IPS DF 4.7 (cell line): ENCODE data around the gene AMN.

ENCODE experiments used
- DNase-seq: peaks from one replicate; pipeline ENCODE4 v3.0.0-alpha.2; 2013; ENCODE audit warnings: low spot score; ENCODE audit errors: extremely low read depth

Gene AMN

DNA sequence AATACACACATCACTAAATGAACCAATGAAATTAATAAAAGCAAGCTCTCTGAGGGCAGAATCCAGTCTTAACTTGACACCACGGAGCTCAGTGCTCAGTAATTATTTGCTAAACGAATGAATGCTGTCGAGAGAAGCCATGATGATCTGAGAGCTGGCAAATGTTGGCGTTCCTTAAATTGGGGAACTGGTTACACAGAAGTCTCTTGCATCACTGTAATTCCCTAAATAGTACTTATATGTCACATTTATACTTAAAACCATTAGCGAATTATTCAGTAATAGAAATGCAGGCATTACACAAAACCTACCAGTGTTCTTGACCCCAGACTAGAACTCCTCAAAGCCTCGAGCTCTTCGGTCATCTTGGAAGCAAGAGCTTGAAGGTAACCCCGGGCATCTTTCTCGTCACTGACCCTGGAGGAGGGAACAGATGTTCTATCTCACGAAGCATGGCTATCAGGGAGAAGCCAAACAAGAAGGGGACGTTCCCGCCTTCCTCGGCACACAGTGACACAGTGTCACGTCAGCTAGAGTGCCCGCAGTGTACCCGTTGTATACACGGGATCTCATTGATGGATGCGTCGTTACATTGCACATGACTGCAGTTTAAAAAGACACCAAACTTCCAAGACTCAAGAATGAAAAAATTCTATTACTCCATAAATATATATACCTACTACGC lies 43.6 kb downstream of the AMN start:
- no peak for DNase-seq

DNA sequence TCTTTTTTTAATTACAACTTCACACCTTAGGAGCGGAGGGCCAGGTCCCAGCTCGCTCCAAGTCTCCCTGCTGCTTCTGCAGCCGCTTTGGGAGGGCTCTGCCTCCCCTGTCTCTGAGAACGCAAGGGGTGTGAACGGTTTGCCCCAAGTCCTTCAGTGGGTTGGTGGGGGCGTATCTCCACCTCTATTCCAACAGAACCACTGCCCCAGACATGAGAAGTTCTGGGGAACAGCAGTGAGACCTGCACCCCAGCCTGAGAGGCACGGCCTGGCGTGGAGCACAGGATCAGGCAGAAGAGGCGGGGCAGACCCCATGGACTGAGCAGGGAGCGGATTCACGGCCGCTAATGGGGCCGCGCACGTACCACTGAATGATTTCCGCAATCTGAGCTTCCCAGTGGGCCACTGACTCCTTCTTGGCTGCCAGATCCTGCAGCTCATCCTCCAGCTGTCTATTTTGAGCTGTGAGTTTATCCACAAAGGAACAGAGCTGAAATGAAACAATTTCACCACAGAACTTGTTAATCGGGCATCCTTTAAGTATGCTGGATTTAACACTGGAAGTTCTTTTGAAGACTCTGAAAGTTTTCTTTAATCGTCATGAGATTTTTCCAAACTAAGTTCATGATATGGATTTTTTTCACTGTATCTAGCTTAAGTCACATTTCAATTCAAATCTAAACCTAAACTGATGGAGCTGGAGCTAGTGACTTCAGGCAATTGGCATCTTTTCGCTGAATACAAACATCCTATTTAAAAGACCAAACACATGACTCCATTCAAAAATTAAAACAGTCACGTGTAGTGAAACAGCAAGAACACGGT lies 44.4 kb downstream of the AMN start:
- DNase-seq: no peak

- DNase-seq: no peak
These were observed 45.0 kb downstream of the AMN start for GRCh38 chr14:102967506-102967795.

DNA sequence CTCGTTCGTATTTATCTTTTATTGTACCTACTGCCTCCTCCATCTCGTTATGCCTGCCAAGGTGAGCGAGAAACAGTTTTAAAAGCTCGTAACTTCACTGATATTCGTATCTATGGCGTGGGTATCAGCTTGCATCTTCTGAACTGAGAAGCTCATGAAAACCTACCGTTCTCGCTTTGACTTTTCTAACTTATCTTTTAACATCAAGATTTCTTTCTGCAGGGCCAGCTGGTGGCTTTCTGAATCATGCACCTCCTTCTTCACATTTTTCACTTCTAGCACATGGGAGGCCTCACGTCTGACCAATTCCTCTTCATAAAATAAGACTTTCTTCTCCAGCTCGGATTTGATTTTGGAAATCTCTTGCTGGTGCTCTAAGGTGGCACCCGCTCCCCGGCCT lies 45.8 kb downstream of the AMN start:
- DNase-seq: no peak

GRCh38 chr14:102969060-102969791 lies 46.8 kb downstream of the AMN start:
- no peak for DNase-seq

DNA sequence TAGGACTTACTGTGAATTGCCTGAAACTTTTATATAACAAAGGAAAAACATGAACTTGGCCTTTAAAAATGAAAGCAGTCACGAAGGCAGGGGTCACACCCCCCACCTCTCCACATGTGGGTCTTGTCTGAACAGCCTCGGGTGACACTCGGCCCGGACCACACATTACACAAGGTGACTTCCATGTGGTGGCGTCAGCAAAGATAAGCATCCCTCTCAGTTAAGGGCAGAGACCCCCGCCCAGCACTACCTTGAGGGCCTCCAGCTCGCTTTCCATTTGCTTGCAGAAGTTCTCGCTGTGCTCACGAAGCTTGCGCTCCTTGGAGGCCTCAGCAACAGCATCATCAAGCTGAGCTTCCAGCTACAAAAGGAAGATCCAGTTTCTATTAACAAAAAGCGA lies 47.4 kb downstream of the AMN start:
- no peak for DNase-seq

DNA sequence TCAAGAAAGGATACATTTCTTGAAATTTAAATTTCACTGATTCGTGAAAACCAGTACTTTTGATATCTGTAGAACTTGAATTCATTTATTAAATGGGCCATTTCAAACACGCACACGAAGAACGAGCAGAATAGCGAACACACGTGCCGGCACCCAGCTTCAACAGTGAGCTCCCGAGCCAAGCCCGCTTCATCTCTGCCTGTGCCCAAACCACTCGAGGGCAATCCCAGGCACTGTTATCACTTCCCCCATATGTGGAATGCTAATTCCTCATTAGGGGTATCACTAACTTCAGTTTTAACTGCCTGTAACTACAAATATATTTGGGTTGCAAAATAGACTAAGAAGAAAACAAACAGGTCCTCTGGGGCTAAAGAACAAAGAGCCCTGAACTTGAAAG lies 48.0 kb downstream of the AMN start:
- no peak for DNase-seq

GRCh38 chr14:102971314-102971713 lies 48.9 kb downstream of the AMN start:
- no peak for DNase-seq

- no peak for DNase-seq
These were observed 49.6 kb downstream of the AMN start for GRCh38 chr14:102971836-102972606.

DNA sequence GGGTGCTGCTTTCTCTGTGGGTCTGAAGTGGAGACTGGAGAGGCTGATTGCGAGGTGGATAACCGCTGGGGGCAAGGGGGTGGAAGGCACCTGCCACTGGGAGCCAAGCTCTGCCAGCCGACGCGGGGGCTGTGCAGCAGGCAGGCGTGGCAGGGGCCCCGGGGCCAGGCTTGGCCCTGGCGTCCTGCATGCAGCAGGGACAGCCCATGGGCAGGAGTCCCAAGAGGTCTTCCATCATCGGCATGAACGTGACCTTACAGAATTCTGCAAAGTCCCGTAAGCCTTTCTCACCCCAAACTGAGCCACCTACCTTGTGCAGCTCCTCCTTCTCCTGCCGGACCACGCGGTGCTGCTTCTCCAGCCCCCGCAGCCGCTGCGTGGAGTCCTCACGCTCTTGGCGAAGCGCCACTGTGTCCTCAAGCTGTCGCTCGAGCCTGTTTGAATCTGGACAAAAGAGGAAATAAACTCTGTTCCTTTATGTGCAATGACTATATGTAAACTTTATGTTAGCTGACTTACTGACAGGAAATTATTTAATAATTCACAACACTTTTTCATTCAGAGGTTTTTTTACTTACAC lies 51.3 kb downstream of the AMN start:
- DNase-seq: no peak

DNA sequence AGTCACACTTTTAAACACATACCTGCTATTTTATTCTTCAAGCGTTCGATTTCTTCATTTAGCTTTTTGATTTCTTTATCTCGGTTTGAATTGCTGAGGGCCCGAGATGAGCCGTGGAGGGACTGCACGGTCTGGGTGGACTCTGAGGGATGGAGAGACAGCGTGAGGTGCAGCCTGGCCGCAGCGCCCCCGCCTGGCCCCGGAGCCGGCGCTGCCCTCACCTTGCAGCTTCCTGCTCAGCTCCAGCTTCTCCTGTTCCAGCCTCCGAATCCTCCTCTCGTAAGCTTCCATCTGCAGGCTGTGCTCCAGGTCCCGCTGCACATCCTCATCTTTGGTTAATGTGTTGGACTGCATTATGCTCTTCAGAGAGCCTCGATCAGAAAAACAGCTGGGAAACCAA lies 53.2 kb downstream of the AMN start:
- DNase-seq: no peak

GRCh38 chr14:102977475-102977874 lies 55.0 kb downstream of the AMN start:
- DNase-seq: no peak

DNA sequence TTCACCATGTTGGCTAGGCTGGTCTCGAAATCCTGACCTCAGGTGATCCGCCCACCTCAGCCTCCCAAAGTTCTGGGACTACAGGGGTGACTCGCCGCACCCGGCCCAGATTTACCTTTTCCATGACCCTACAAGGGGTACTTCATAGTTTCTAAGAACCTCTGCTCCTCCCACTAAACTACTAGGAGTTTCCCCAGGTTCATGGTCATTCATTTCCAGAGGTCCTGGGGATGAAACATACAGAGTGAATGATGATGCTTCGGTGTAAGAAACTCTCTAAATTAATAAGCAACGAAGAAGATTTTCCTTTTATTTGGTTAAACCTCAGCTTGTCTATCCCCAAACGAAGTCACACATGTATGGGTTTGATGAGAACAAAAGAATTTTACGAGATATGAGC lies 56.9 kb downstream of the AMN start:
- no peak for DNase-seq

DNA sequence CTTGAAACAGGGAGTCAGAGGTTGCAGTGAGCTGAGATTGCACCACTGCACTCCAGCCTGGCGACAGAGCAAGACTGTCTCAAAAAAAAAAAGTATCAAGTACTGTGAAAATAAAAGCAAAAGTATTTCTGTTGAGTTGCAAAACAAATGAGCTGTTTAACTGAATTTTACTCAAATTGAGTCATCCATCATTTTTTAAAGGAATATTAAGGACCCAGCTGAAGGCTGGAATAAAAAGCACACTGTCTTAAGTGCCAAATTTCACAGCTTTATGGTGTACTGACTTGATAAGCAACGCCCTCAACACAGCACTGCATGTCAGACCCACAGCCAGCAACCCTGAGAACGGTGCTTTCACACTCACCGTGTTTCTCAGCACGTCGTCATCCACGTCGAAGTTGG lies 57.9 kb downstream of the AMN start:
- no peak for DNase-seq
